CD14-positive monocyte (primary cell): ENCODE data around the gene AHNAK2. TPM values are rescaled to one million over a fixed set of nuclear protein-coding genes. Genes with fewer than 3 reads are reported as not detected.

Experiments
- DNase-seq, 3 donors: peaks; one replicate each; pipeline ENCODE4 v3.0.0-alpha.2; 2011 to 2022
- H2AFZ ChIP-seq: 2 replicates; pipeline ENCODE4 v1.6.0; 2012; ENCODE audit warnings: mild to moderate bottlenecking, low read depth, low read length, inconsistent platforms; ENCODE audit not compliant: insufficient read depth, poor library complexity, severe bottlenecking
- H3K27ac ChIP-seq, 2 donors: 1 replicate in 1 of 2; 2 replicates in 1 of 2; pipeline ENCODE4 v1.5.1; 2012 to 2013; ENCODE audit warnings: low read length in 2 of 2, control low read depth in 1 of 2, inconsistent platforms in 1 of 2, low read depth in 1 of 2, mild to moderate bottlenecking in 1 of 2
- H3K27me3 ChIP-seq, 2 donors: one replicate each; pipeline versions ENCODE4 v1.6.0 to v1.6.1; 2011 to 2013; ENCODE audit warnings: low read length in 2 of 2; ENCODE audit not compliant: control insufficient read depth in 2 of 2, insufficient read depth in 2 of 2
- H3K36me3 ChIP-seq, 2 donors: replicated peaks in 1 of 2; 1 replicate in 1 of 2; 2 replicates in 1 of 2; pipeline versions ENCODE4 v1.5.1 to v1.6.1; 2012 to 2013; ENCODE audit warnings: low read length in 2 of 2, control low read depth in 1 of 2, inconsistent platforms in 1 of 2, mild to moderate bottlenecking in 1 of 2; ENCODE audit not compliant: insufficient read depth in 2 of 2, control insufficient read depth in 1 of 2
- H3K4me1 ChIP-seq, 2 donors: 1 replicate in 1 of 2; 2 replicates in 1 of 2; pipeline versions ENCODE4 v1.5.1 to v1.6.1; 2012 to 2013; ENCODE audit warnings: low read length in 2 of 2, control low read depth in 1 of 2, inconsistent platforms in 1 of 2, mild to moderate bottlenecking in 1 of 2, moderate library complexity in 1 of 2; ENCODE audit not compliant: insufficient read depth in 2 of 2, control insufficient read depth in 1 of 2
- H3K4me2 ChIP-seq: replicated peaks from 2 replicates; pipeline ENCODE3; 2012; ENCODE audit warnings: low read length, moderate library complexity, mild to moderate bottlenecking; ENCODE audit not compliant: poor library complexity, severe bottlenecking; ENCODE audit errors: extremely low read depth
- H3K4me3 ChIP-seq, 3 experiments: fragments of 200-600 bp in 1 of 3; sonication (generic) in 1 of 3; replicated peaks in 1 of 3; 1 replicate in 2 of 3; 2 replicates in 1 of 3; pipeline ENCODE4 v1.5.1; 2011 to 2013; ENCODE audit warnings: low read length in 3 of 3, mild to moderate bottlenecking in 3 of 3, control low read depth in 2 of 3, low read depth in 2 of 3, inconsistent platforms in 1 of 3, moderate library complexity in 1 of 3
- H3K79me2 ChIP-seq: 2 replicates; pipeline ENCODE4 v1.6.0; 2012; ENCODE audit warnings: mild to moderate bottlenecking, control low read depth, inconsistent platforms, low read length, moderate library complexity; ENCODE audit not compliant: insufficient read depth
- H3K9ac ChIP-seq: 2 replicates; pipeline ENCODE4 v1.6.0; 2017; ENCODE audit warnings: low read length, mild to moderate bottlenecking; ENCODE audit not compliant: insufficient read depth, poor library complexity, severe bottlenecking
- H3K9me3 ChIP-seq, 2 donors: replicated peaks in 1 of 2; 1 replicate in 1 of 2; 2 replicates in 1 of 2; pipeline versions ENCODE4 v1.5.1 to v1.6.1; 2012 to 2013; ENCODE audit warnings: low read length in 2 of 2, control low read depth in 1 of 2; ENCODE audit not compliant: control insufficient read depth in 1 of 2, insufficient read depth in 1 of 2
- H4K20me1 ChIP-seq: 2 replicates; pipeline ENCODE4 v1.6.0; 2012; ENCODE audit warnings: mild to moderate bottlenecking, low read length, control low read depth, moderate library complexity; ENCODE audit not compliant: insufficient read depth
- H3K27ac Mint-ChIP-seq, 7 donors: one replicate each; pipeline ENCODE4 v1.8.0; 2020; ENCODE audit warnings: mild to moderate bottlenecking in 7 of 7, mixed read lengths in 7 of 7, moderate library complexity in 6 of 7, inconsistent platforms in 2 of 7
- H3K27me3 Mint-ChIP-seq, 3 donors: one replicate each; pipeline ENCODE4 v1.8.0; 2021 to 2022; ENCODE audit warnings: low read depth in 3 of 3, mild to moderate bottlenecking in 3 of 3, mixed read lengths in 3 of 3, moderate library complexity in 3 of 3, inconsistent platforms in 1 of 3
- H3K36me3 Mint-ChIP-seq, 2 donors: one replicate each; pipeline ENCODE4 v1.8.0; 2020; ENCODE audit warnings: mixed read lengths in 2 of 2, inconsistent platforms in 1 of 2, mild to moderate bottlenecking in 1 of 2
- H3K4me1 Mint-ChIP-seq: one replicate; pipeline ENCODE4 v1.8.0; 2020; ENCODE audit warnings: mild to moderate bottlenecking, mixed read lengths
- H3K4me3 Mint-ChIP-seq, 2 donors: one replicate each; pipeline ENCODE4 v1.8.0; 2020; ENCODE audit warnings: mild to moderate bottlenecking in 2 of 2, mixed read lengths in 2 of 2, moderate library complexity in 1 of 2
- H3K9me3 Mint-ChIP-seq, 7 donors: one replicate each; pipeline ENCODE4 v1.8.0; 2020 to 2022; ENCODE audit warnings: mixed read lengths in 7 of 7, mild to moderate bottlenecking in 6 of 7, moderate library complexity in 6 of 7, inconsistent platforms in 2 of 7
- CTCF ChIP-seq: fragments of 200-600 bp; IDR thresholded peaks from one replicate; pipeline ENCODE4 v1.8.0; 2022; ENCODE audit warnings: antibody characterized with exemption, mild to moderate bottlenecking
- WGBS: methylation state at CpG from one replicate; pipeline ENCODE4 v1.1.5; 2013; ENCODE audit warnings: missing lambda C conversion rate; ENCODE audit not compliant: insufficient coverage; 5-methylcytosine and 5-hydroxymethylcytosine counted together
- intact Hi-C, 2 donors: fragments of 100-400 bp; cut with micrococcal nuclease; formaldehyde crosslinking; loops; one replicate each; pipeline versions ENCODE4 v1.15.0 to v1.15.1; 2023
- polyA plus RNA-seq, 3 donors: library from polyadenylated mRNA; depleted of rRNA in 1 of 3; unstranded in 2 of 3; stranded (reverse) in 1 of 3; fragments of 300-500 nt in 2 of 3; fragments of >200 nt in 1 of 3; fragmentation: Illumina TruSeq in 2 of 3; gene quantifications; 1 replicate in 2 of 3; 2 replicates in 1 of 3; pipeline ENCODE4 v1.2.3, GENCODE V29; 2012 to 2021

The AHNAK2 gene
- polyA plus RNA-seq, 3 donors: 0.01 TPM; not detected in 2

- Mint-ChIP-seq H3K4me3 (no peak overlapping the region), H3K27me3 (peaks cover 23 to 38% (median 24%) of the 10 kb centered on the region in 3 donors), H3K27ac (peak overlapping the region in 3 of 7 donors; percentile 12 to 56 (median 26)), H3K36me3 (no peaks in the 10 kb centered on the region), H3K4me1 (peaks cover 20% of the 10 kb centered on the region), H3K9me3 (peaks cover 0 to 4% (median 2%) of the 10 kb centered on the region in 7 donors)
- no peaks in the 10 kb centered on the region for H3K36me3 ChIP-seq
- no peak for TF ChIP-seq CTCF
- no peak overlapping the region for H3K4me2 ChIP-seq
- peak in 1 of 3 donors; percentile 2 for DNase-seq
- no peak overlapping the region for H2AFZ ChIP-seq
- intact Hi-C loops: loop anchor here in 1 of 2 donors (10.0 kb wide), 1 partner anchor 188 kb away; the partner anchor contains the start of gene AKT1
- H4K20me1 ChIP-seq: no peaks in the 10 kb centered on the region
- H3K9ac ChIP-seq: no peak overlapping the region
- no peak overlapping the region for H3K27ac ChIP-seq
- H3K4me3 ChIP-seq: no peak overlapping the region
- H3K4me1 ChIP-seq: peaks cover 23 to 24% of the 10 kb centered on the region in 2 donors
- no peaks in the 10 kb centered on the region for H3K9me3 ChIP-seq
- H3K27me3 ChIP-seq: peaks cover 7 to 22% of the 10 kb centered on the region in 2 donors
- H3K79me2 ChIP-seq: no peaks in the 10 kb centered on the region
- 95% methylated on average over 8 of the region's 12 CpGs for WGBS
These were observed 5.1 kb upstream of the AHNAK2 start for GRCh38 chr14:104983231-104983721.

- H3K27ac ChIP-seq: no peak overlapping the region
- H3K79me2 ChIP-seq: no peaks in the 10 kb centered on the region
- Mint-ChIP-seq H3K36me3 (peaks cover 0 to under 1% of the 10 kb centered on the region in 2 donors), H3K4me1 (peaks cover 20% of the 10 kb centered on the region), H3K27ac (peak overlapping the region in 1 of 7 donors; percentile 37), H3K9me3 (peaks cover 0 to 5% (median 2%) of the 10 kb centered on the region in 7 donors), H3K4me3 (no peak overlapping the region), H3K27me3 (peaks cover 24 to 40% (median 26%) of the 10 kb centered on the region in 3 donors)
- peaks cover 22 to 28% of the 10 kb centered on the region in 2 donors for H3K4me1 ChIP-seq
- no peaks in the 10 kb centered on the region for H3K36me3 ChIP-seq
- 94% methylated on average over 8 of the region's 10 CpGs for WGBS
- H4K20me1 ChIP-seq: no peaks in the 10 kb centered on the region
- H3K27me3 ChIP-seq: peaks cover 8 to 23% of the 10 kb centered on the region in 2 donors
- intact Hi-C loops: loop anchor here in 1 of 2 donors (10.0 kb wide), 1 partner anchor 188 kb away; the partner anchor contains the start of gene AKT1
- H3K4me2 ChIP-seq: no peak overlapping the region
- H3K9me3 ChIP-seq: no peaks in the 10 kb centered on the region
- H3K9ac ChIP-seq: no peak overlapping the region
- no peak overlapping the region for H3K4me3 ChIP-seq
- peak in 1 of 3 donors; percentile 3 for DNase-seq
- TF ChIP-seq CTCF: no peak
- no peak overlapping the region for H2AFZ ChIP-seq
These were observed 4.5 kb upstream of the AHNAK2 start for GRCh38 chr14:104982548-104983230.
